OCI-LY3 (cell line): Measurements from ENCODE around the gene TEX10.

ENCODE experiments used
- H2AFZ ChIP-seq: fragments of 200-600, 300-600 bp; shearing (Covaris generic); 2 replicates; pipeline ENCODE4 v1.6.0; 2014; ENCODE audit warnings: antibody characterized with exemption, low read depth, low read length
- H3K27ac ChIP-seq: fragments of 200-600, 300-600 bp; sonication (generic); 2 replicates; pipeline ENCODE4 v1.5.1; 2014; ENCODE audit warnings: mild to moderate bottlenecking, low read length, moderate library complexity, mixed read lengths
- H3K27me3 ChIP-seq: fragments of 200-600, 300-600 bp; sonication (generic); 2 replicates; pipeline ENCODE4 v1.6.1; 2014; ENCODE audit warnings: low read depth, low read length, mixed read lengths
- H3K36me3 ChIP-seq: fragments of 200-600, 300-600 bp; sonication (generic); replicated peaks from 2 replicates; pipeline ENCODE3; 2014; ENCODE audit warnings: low read depth, low read length, mixed read lengths
- H3K4me1 ChIP-seq: fragments of 300-600, 200-600 bp; sonication (generic); 2 replicates; pipeline ENCODE4 v1.6.1; 2014; ENCODE audit warnings: low read length, mixed read lengths
- H3K4me2 ChIP-seq: fragments of 200-600, 300-600 bp; sonication (generic); 2 replicates; pipeline ENCODE4 v1.6.1; 2014; ENCODE audit warnings: low read length, mixed read lengths
- H3K4me3 ChIP-seq: fragments of 300-600, 200-600 bp; sonication (generic); 2 replicates; pipeline ENCODE4 v1.5.1; 2014; ENCODE audit warnings: antibody characterized with exemption, mild to moderate bottlenecking, low read length, moderate library complexity
- H3K79me2 ChIP-seq: fragments of 300-600, 200-600 bp; shearing (Covaris generic); 2 replicates; pipeline ENCODE4 v1.6.1; 2014; ENCODE audit warnings: mild to moderate bottlenecking, low read length, mixed read lengths
- H3K9ac ChIP-seq: fragments of 300-600, 200-600 bp; shearing (Covaris generic); 2 replicates; pipeline ENCODE4 v1.6.0; 2014; ENCODE audit warnings: mild to moderate bottlenecking, low read length, moderate library complexity
- H3K9me3 ChIP-seq: fragments of 200-600, 300-600 bp; shearing (Covaris generic); 2 replicates; pipeline ENCODE4 v1.6.1; 2014; ENCODE audit warnings: low read length, mixed read lengths; ENCODE audit not compliant: insufficient read depth
- H4K20me1 ChIP-seq: fragments of 200-600, 300-600 bp; sonication (generic); 2 replicates; pipeline ENCODE4 v1.6.1; 2016; ENCODE audit warnings: low read length, mixed read lengths; ENCODE audit not compliant: insufficient read depth
- CTCF ChIP-seq: fragments of 200-600, 300-600 bp; sonication (generic); IDR thresholded peaks from 2 replicates; pipeline ENCODE4 v1.5.1; 2014; ENCODE audit warnings: antibody characterized with exemption, low read length, low read depth
- EZH2phosphoT487 ChIP-seq: fragments of 200-600 bp; shearing (Covaris generic); IDR thresholded peaks from 2 replicates; pipeline ENCODE4 v1.6.1; 2018; ENCODE audit warnings: antibody characterized with exemption, mixed run types, low read depth

The TEX10 gene

GRCh38 chr9:100368672-100369071, 15.9 kb upstream of the TEX10 start:
- no peak overlapping the region for H3K27ac ChIP-seq
- no peak for TF ChIP-seq EZH2phosphoT487

GRCh38 chr9:100366121-100366520, 13.4 kb upstream of the TEX10 start:
- Histone ChIP-seq H3K9ac (no peak overlapping the region), H3K4me1 (no peaks in the 10 kb centered on the region), H3K4me3 (no peak overlapping the region), H3K4me2 (no peak overlapping the region), H3K27ac (no peak overlapping the region), H3K27me3 (no peaks in the 10 kb centered on the region), H2AFZ (no peak overlapping the region), H3K36me3 (no peaks in the 10 kb centered on the region), H3K9me3 (0 out of 2 replicates have a peak, but pooled peaks cover 13% of the 10 kb centered on the region), H4K20me1 (no peaks in the 10 kb centered on the region), H3K79me2 (no peaks in the 10 kb centered on the region)
- TF ChIP-seq CTCF, result no peak
- TF ChIP-seq EZH2phosphoT487, result no peak

More at GRCh38 chr9:100368672-100369071, 15.9 kb upstream of the TEX10 start:
- Histone ChIP-seq H3K4me3 (no peak overlapping the region), H4K20me1 (no peaks in the 10 kb centered on the region), H3K79me2 (no peaks in the 10 kb centered on the region), H3K27me3 (no peaks in the 10 kb centered on the region), H3K4me2 (no peak overlapping the region), H3K9ac (no peak overlapping the region), H3K36me3 (no peaks in the 10 kb centered on the region), H3K4me1 (no peaks in the 10 kb centered on the region), H2AFZ (no peak overlapping the region), H3K9me3 (0 out of 2 replicates have a peak, but pooled peaks cover 13% of the 10 kb centered on the region)

GRCh38 chr9:100364013-100364412, 11.3 kb upstream of the TEX10 start:
- Histone ChIP-seq H3K27me3 (no peaks in the 10 kb centered on the region), H3K4me2 (no peak overlapping the region), H3K27ac (no peak overlapping the region), H4K20me1 (no peaks in the 10 kb centered on the region), H3K9me3 (0 out of 2 replicates have a peak, but pooled peaks cover 6% of the 10 kb centered on the region), H3K79me2 (no peaks in the 10 kb centered on the region), H3K36me3 (no peaks in the 10 kb centered on the region), H3K9ac (no peak overlapping the region), H3K4me3 (no peak overlapping the region), H3K4me1 (no peaks in the 10 kb centered on the region), H2AFZ (no peak overlapping the region)
- TF ChIP-seq EZH2phosphoT487 (no peak), CTCF (no peak)

GRCh38 chr9:100359057-100359456, 6.3 kb upstream of the TEX10 start:
- H3K9ac ChIP-seq, result no peak overlapping the region
- H3K4me2 ChIP-seq, result no peak overlapping the region
- no peak overlapping the region for H2AFZ ChIP-seq
- no peaks in the 10 kb centered on the region for H3K9me3 ChIP-seq
- no peaks in the 10 kb centered on the region for H4K20me1 ChIP-seq
- H3K27ac ChIP-seq, result no peak overlapping the region
- no peaks in the 10 kb centered on the region for H3K36me3 ChIP-seq
- no peaks in the 10 kb centered on the region for H3K4me1 ChIP-seq
- no peak for TF ChIP-seq EZH2phosphoT487
- TF ChIP-seq CTCF, result no peak
- no peaks in the 10 kb centered on the region for H3K27me3 ChIP-seq
- no peak overlapping the region for H3K4me3 ChIP-seq
- H3K79me2 ChIP-seq, result no peaks in the 10 kb centered on the region

GRCh38 chr9:100357501-100357900, 4.8 kb upstream of the TEX10 start:
- no peaks in the 10 kb centered on the region for H3K36me3 ChIP-seq
- H2AFZ ChIP-seq, result no peak overlapping the region
- H3K9me3 ChIP-seq, result no peaks in the 10 kb centered on the region
- no peak overlapping the region for H3K4me2 ChIP-seq
- H3K79me2 ChIP-seq, result peaks cover 11% of the 10 kb centered on the region
- no peak overlapping the region for H3K27ac ChIP-seq
- H3K4me1 ChIP-seq, result peaks cover 8% of the 10 kb centered on the region
- no peak overlapping the region for H3K9ac ChIP-seq
- TF ChIP-seq EZH2phosphoT487, result no peak
- TF ChIP-seq CTCF, result no peak
- H3K4me3 ChIP-seq, result no peak overlapping the region
- H3K27me3 ChIP-seq, result no peaks in the 10 kb centered on the region
- H4K20me1 ChIP-seq, result no peaks in the 10 kb centered on the region
